HG03097 (cell line): ENCODE results near the gene MMD.
"Not testable (repeated sequence)": the region's sequence is repeated elsewhere in the genome, so short reads cannot be mapped to it uniquely, and the experiment has no call there.

ENCODE experiments used
- ATAC-seq: cut with Tn5 transposase; IDR thresholded peaks from one replicate; pipeline ENCODE4 v1.9.1; 2021; ENCODE audit not compliant: unreplicated experiment, low FRiP score

MMD gene

GRCh38 chr17:55421179-55421934, at the start of gene MMD:
TSS of gene MMD (minus strand) at chr17:55421835. CDS start at chr17:55421695, 140 bp downstream.
- ATAC-seq, result no peak

DNA sequence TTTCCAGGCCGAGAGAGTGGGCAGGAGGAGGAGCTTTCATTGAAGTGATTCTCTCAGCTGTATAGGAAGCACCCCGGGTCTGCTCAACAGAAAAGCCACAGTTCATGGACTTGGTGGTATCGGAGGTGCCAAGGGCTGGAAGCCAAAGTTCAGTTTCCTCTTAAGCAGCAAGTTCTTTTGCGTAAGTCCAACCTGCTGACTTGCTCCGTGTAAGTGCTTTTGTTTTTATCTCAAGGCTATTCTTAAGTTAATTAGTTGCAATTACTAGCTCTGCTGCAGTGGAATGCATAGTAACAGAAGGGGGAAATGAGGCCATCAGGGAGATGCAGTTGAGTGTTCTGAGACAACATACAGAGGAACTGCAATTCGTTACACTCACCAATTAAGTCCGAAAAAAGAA, 45.0 kb upstream of the MMD start:
- ATAC-seq, result no peak

DNA sequence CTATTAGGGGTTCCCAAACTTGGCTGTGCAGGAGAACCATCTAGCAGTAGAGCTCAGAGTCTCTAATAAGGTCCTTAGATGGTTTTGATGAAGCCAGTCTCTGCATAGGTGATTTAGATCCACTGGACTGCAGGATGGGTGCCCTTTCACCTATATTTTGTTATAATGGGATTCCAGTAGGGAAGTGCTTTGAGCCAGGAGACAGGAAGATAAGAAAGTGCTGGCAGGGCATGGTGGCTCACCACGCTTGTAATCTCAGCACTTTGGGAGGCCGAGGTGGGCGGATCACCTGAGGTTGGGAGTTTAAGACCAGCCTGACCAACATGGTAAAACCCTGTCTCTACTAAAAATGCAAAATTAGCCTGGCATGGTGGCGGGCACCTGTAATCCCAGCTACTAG, 44.1 kb upstream of the MMD start:
- ATAC-seq, result not testable (repeated sequence)

GRCh38 chr17:55463600-55463999, 42.0 kb upstream of the MMD start:
- peak; percentile 66 for ATAC-seq

DNA sequence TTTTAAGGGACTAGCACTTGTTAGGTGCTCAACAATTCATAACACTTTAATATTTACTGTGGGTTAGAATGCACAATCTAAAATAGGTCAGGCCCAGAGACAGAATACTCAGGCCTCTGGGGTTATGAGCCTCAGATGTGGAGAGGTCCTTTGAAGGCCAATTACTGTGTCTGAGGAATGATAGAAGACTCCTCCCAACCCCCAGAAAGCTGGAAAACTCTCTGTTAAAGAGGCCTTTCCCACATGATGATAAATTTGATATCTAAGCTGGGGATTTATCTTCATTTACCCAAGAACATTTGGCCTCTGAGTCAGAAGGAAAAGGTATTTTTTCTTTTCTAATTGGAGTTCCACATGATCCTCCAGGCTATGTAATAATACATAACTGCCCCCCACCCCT, 41.1 kb upstream of the MMD start:
- ATAC-seq, result no peak

- ATAC-seq, result no peak
Measured at GRCh38 chr17:55462234-55462633, 40.6 kb upstream of the MMD start.

GRCh38 chr17:55458978-55459377, 37.3 kb upstream of the MMD start:
- no peak for ATAC-seq

- ATAC-seq, result no peak
Measured at GRCh38 chr17:55458287-55458900, 36.8 kb upstream of the MMD start.

- ATAC-seq, result no peak
Measured at GRCh38 chr17:55456307-55457240, 34.9 kb upstream of the MMD start.

GRCh38 chr17:55454906-55455474, 33.4 kb upstream of the MMD start:
- no peak for ATAC-seq

DNA sequence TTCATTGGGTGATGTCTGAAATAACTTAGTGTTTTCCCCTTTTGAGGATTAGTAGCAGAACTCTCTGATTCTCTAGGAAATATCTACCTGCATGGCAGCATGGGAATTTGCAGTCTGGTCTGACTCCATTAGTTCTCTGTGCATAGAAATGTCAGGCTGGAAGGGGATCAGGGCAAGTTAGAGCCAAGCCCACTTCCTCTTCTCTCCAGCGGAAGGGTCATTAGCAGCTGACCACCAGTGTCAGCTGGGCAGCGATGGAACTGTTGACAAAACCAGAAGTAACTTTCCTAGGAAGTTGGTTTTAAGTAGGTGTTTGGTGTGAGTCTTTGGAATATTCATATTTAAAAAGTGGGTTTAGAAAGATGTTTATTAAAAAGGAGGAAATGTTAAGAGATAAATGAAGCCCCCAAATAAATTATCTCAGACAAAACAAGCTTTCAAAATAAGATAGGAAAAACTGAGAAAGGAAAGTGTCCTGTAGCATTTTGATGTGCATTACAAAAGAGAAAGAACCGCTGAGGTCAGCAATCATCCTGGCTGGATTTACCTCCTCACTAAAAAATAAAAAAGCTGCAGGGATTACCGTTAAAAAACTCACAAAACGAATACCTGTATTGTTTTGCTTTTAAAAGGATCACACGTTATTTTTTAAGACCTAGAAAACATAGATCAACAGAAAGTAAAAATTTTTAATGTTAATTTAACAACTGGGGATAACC, 32.4 kb upstream of the MMD start:
- no peak for ATAC-seq

DNA sequence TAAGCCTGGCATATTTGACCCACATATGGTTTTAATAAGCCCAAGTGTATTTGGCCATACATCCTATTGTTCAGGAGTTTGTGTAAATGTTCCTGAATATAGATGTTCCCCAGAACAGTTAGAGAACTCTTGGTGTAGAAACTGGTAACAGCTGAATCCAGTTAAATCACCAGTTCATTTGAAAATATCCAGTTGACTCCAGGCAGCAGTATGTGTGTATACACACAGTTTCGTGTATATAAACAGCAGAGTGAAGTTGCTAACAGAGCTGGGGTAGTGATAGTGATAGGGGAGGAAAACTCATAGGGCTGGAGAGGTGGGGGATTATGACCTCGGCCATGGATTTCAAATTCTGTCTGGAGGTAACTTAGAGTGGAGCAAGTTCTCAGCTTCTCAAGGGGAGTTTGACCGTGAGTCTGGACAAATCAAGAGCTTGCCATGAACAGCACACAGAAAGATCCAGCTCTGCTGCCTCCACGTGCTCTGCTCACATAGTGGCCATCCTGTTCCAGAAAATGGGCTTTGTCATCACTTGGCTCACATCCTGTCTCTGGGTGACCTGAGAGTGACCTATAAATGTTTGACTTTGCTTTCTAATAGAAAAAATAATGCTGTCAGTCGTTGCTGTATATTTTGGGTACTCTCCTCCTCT, 30.6 kb upstream of the MMD start:
- no peak for ATAC-seq

GRCh38 chr17:55451758-55452138, 30.1 kb upstream of the MMD start:
- ATAC-seq, result no peak

DNA sequence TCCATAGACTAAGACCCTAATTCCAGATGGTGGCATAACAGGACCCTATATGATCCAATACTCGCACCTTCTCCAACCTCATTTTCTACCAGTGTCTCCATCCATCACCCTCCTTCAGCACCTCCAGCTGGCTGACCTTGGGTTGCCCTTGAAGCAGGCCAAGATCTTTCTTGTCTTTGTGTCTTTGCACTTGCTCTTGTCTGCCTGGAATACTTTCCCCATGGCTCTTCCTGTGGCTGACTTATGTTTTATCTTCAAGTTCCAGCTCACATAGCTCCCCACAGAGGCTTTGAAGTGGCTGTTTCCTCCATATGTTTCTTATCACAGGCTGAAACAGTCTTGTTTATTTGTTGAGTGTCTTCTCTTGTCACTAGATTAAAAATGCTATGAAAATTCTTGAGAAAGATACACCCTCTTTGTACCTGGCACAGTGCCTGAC, 29.6 kb upstream of the MMD start:
- no peak for ATAC-seq

GRCh38 chr17:55450232-55450825, 28.7 kb upstream of the MMD start:
- no peak for ATAC-seq

DNA sequence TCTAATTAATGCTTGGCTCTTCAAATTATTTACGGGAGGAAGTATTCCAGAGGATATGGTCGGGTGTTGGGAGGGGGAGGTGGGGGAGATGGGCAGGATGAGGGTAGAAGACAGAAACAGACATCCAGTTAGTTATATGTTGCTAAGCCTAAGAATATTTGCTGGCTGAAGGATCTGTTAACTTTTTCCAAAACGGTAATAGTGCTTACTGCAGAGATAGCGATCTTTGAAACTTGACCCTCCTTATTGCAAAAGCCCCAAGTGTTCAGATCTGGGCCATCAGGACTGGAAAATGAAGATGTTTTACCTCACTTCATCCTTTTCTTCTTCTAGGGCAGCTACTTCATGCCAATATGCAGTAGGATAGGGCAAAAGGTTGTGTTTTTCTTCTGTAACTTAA, 27.0 kb upstream of the MMD start:
- ATAC-seq, result no peak

GRCh38 chr17:55446581-55447205, 25.1 kb upstream of the MMD start:
- ATAC-seq, result no peak

DNA sequence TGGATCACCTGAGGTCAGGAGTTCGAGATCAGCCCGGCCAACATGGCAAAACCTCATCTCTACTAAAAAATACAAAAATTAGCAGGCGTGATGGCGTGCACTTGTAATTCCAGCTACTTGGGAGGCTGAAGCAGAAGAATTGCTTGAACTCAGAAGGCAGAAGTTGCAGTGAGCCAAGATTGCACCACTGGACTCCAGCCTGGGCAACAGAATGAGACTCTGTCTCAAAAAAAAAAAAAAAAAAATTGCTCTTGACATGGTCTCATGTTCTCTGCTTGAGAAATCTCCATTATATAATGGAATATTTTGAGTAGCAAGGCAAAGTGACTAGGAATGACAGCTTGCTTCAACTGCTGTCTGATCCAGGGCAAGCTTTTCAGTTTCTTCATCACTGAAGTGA, 24.4 kb upstream of the MMD start:
- ATAC-seq, result not testable (repeated sequence)
